GM21390 (cell line): ENCODE data around the gene UCN.
A peak's percentile ranks its signal among the peaks of the same experiment; 100 is the strongest.
"Not testable (repeated sequence)": the region's sequence is repeated elsewhere in the genome, so short reads cannot be mapped to it uniquely, and the experiment has no call there.

Experiments used
- ATAC-seq: cut with Tn5 transposase; IDR thresholded peaks from one replicate; pipeline ENCODE4 v1.9.1; 2021; ENCODE audit not compliant: unreplicated experiment

The UCN gene, protein sequence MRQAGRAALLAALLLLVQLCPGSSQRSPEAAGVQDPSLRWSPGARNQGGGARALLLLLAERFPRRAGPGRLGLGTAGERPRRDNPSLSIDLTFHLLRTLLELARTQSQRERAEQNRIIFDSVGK

DNA sequence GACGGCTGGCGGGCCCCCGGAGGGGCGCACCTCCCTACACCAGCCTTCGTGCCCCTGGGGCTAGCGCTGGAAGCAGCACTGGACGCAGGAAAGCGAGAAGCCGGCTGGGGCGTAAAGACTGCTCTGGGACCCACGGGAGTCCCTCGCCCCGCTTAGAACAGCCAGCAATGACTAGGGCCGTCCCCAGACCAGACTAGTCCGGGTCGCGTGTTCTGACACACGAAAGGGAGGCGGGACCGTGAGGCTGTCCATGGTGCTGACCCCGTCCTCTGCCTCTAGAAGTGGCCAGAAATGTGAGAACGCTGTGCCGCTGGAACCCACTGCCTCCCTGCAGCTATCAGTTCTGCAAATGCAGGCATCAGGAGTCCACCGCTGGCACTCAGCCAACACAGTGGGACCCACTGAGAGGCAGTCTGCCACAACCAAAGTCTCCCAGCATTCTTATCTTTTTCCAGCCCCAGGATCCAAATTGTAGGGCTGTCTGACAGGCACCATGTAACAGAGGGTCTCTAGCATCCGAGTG, at the start of gene UCN:
UCN (minus strand) TSS at position 87 of the 523 bp plus-strand sequence. CDS start 550 bp downstream, outside the sequence.
- no peak for ATAC-seq

- peak; percentile 78 for ATAC-seq
Observed at GRCh38 chr2:27356382-27357181, 48.3 kb upstream of the UCN start, which contains the start of gene GTF3C2. TSS of gene GTF3C2 (minus strand) at chr2:27356764. CDS start at chr2:27343554, 13,210 bp downstream.

DNA sequence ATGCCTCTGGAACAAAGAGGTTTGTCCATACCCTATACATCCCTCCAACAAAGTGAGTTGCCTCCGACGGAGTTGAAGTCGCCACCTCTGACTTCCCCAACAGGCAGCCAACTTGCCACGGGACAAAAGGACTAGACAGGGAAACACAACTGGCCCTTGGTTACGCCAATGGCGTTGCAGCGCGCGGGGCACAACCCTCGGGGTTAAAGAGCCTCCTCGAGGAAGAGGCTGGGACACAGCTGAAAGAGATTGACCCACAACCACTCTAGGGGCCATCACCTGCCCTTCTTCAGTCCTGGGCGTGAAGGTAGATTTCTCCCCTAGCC, 47.8 kb upstream of the UCN start:
- peak; percentile 27 for ATAC-seq

- ATAC-seq: no peak
Observed at GRCh38 chr2:27354597-27354927, 46.3 kb upstream of the UCN start.

DNA sequence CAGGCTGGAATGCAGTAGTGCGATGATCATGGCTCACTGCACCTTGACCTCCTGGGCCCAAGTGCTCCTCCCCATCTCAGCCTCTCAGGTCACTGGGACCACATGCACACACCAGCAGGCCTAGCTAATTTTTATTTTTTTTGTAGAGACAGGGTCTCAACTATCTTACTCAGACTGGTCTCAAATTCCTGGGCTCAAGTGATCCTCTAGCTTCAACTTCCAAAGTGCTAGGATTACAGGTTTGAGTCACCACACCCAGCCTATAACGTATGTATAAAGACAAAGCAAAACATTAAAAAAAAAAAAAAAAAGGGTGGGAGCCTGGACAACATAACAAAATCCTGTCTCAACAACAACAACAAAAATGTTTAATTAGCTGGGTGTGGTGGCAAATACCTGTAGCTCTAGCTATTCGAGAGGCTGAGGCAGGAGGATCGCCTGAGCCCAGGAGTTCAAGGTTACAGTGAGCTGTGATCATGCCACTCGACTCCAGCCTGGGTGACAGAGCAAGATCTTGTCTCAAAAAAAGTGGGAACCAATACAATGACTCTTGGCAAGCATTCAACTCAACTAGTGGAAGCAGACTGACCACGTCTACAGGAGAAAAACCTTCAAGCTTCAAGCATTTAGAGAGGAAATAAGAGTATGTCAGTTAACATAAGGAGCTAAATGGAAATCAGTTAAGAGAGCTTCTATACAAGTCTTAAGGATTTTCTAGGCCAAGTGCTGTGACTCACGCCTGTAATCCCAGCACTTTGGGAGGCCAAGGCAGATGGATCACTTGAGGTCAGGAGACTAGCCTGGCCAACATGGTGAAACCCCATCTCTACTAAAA, 45.7 kb upstream of the UCN start:
- ATAC-seq: no peak

DNA sequence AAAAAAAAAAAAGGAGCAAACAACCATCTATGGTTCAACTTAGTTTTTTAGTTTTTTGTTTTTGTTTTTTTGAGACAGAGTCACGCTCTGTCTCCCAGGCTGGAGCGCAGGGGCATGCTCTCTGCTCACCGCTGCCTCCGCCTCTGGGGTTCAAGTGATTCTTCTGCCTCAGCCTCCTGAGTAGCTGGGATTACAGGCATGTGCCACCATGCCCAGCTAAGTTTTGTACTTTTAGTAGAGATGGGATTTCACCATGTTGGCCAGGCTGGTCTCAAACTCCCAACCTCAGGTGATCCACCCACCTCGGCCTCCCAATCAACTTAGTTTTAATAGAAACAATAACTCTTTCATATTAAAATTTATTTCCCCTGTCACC, 45.1 kb upstream of the UCN start:
- not testable (repeated sequence) for ATAC-seq

GRCh38 chr2:27351802-27352598, 43.8 kb upstream of the UCN start:
- ATAC-seq: no peak

DNA sequence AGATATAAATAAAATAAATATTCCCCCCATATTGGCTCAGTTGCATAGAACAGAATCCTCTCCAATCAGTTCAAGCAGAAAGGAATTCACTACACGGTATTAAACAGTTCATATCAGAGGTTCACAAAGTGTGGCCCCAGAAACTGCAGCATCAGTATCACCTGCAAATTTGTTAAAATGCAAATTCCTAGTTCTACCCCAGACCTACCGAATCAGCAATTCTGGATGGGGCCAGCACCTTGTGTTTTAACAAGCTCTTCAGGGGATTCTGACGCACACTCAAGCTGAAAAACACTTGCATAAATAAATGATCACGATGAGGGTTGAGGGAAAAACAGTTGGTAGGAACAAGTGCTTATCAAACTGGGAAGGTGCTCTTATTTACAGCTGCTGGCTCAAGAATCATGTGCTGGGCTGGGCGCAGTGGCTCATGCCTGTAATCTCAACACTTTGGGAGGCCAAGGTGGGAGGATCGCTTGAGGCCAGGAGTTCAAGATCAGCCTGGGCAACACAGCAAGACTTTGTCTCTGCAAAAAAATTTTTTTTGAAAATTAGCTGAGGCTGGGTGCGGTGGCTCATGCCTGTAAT, 42.0 kb upstream of the UCN start:
- no peak for ATAC-seq

DNA sequence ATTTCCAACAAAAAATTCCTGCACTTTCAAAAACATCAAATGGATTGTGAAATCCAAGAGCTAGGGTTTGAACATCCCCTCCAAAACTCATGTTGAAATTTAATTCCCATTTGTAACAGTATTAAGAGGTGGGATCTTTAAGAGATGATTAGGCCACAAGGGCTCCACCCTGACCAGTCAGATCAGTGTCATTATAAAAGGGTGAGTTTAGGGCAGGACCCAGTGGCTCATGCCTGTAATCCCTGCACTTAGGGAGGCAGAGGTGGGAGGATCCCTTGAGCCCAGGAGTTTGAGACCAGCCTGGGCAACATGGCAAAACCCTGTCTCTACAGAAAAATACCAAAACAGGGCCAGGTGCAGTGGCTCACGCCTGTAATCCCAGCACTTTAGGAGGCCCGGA, 39.4 kb upstream of the UCN start:
- no peak for ATAC-seq

GRCh38 chr2:27336173-27336572, 27.9 kb upstream of the UCN start:
- no peak for ATAC-seq

DNA sequence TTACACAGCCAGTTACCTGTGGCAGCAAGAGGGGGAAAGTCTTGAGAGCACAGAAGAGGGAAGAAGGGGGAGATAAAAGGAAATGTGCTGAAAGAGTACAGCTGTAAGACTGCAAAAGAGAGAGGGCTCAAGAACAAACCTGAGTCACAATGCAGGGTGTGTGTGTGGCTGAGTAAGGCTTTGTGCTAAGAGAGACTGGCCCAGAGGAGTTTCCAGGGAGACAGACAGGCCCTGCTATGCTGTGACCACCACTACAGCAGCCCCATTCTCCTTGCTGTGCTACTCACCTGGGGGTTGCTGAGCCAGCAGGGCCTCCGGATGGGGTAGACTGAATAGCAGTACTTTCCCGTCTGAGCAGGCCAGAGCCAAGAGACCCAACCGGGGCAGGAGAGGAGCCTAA, 27.1 kb upstream of the UCN start:
- no peak for ATAC-seq

GRCh38 chr2:27324720-27325119, 16.5 kb upstream of the UCN start:
- no peak for ATAC-seq

DNA sequence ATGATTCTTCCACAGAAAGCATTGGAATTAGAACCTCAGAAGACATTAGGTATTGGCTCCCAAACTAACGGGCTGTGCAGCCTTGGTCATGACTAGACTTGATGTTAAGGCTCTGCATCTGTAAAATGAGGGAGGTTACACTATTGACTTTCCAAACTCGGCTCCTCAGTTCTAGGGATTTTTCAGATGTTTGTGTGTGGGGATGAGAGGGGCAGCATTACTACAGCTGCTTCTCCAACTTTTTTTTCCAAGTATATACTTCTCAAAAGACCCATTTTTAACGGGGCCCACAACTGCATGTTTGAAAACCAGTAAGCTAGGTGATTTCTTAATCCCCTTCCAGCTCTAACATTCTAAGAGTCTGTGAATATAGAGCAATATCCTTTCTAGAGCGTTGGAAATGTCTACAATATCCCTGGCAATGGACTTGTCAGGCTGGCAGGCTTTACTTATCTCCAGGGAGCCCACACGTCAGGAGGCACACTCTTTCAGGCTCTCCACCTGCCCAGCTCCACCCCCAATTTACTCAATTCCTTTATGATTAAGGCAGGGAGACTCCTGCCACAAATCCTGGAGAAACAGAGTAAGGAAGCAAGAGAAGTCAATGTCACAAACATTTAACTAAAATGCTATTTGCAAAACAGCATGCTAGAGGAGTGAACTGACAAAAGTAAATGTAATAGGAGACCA, 15.5 kb upstream of the UCN start:
- ATAC-seq: no peak

DNA sequence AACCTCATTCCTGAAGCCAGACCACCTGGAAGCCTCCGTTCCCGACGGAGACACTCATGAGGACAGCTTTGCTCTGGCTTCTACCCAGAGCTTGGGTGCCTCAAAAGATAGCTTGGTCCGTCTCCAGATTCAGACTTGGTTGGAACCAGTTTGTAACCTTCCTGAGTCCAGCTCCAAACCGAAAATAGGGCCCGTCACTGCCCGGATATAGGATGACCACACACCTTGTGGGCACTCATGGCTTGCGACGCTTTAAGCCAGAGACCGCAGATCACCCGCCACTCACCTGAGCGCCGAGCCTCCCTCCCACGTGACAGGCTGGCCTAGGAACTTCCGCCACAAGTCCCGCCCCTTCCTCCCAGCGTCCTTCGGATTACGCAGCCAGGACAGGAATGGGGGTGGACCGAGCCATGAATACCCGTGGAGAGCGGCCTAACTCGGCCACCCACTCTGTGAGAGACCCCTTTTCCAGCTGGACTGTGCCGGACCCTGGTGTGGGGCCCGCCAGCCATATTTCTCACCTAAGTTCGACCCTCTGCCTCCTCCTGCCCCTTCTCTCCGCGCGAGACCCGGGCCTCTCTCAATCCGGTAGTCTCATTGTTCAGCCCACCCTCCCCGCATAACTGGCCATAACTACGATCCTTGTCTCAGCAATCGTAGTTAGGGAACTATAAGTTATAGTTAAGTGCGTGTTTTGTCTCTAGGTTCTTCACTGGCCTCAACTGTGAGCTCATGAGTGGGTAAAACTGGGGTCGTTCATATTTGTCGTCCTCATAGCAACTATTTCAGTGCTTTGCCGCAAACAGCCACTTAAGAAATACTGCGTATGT, 14.7 kb upstream of the UCN start, which contains the start of gene MPV17:
MPV17 (minus strand) TSS at position 332 of the 830 bp plus-strand sequence. CDS start 580 bp downstream, outside the sequence.
- ATAC-seq: peak; percentile 91

GRCh38 chr2:27322301-27322765, 14.1 kb upstream of the UCN start:
- ATAC-seq: no peak

DNA sequence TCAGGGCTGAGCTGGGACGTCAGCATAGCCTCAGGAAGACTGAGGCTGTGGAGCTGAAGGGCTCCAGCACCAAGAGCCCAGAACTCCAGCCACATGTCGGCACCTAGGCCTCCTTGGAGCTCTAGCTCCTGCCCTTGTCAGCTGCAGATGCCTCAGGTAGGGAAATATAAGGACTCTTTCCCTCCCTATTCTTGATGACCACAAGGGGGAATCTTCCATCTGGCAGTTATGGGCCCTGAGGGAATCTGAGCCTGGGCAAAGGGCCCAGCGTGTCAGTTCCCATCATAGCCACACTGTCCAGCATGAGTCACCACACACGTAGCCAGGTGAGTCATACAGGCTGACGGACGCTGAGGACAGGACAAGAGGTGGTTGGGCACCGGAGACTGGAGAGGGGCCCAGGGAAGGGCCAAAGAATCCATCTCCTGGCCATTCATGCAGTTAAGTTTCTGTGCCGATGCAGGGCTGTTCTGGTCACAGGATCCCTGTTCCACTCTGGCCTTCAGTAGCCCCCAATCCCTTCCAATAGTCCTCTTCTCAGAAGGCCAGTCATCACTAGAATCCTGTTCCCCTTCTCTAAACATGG, 12.8 kb upstream of the UCN start:
- no peak for ATAC-seq

GRCh38 chr2:27319839-27320238, 11.6 kb upstream of the UCN start:
- not testable (repeated sequence) for ATAC-seq

DNA sequence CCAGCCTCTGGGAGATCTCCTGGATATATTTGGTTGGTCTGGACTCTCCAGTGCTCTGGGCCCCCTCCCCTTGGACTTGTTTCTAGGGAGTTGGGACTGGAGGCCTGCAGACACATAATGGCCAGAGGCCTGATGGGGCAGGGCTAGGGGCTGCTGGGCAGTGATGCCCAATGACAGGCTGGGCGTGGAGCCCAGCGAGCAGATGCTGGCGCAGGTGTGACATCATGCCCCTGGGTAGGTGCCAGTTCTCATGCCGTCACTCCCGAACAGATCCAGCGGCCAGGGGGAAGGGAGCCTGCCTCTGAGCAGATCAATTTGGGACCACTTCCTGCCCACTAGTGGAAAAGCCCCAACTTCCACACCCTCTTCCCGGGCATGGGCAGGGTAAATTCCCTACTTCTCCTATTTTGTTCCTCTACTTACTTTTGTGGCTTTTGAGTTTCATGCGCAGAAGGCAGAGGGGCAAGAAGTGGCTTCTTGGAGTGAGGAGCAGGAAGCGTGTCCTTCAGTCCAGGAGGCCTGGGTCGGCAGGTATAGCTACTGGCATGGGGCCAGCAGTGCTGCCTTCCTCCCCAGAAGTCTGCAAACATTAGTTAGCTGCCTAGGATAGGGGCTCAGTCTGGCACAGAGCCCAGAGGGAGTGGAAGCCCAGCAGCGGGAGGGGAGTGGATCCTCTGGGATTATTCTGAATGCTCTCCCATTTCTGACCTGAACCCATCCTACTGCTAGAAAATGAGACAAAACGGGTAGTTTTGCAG, 8.6 kb upstream of the UCN start:
- no peak for ATAC-seq
